ENCODE data around the gene C1orf87.

Gene C1orf87

DNA sequence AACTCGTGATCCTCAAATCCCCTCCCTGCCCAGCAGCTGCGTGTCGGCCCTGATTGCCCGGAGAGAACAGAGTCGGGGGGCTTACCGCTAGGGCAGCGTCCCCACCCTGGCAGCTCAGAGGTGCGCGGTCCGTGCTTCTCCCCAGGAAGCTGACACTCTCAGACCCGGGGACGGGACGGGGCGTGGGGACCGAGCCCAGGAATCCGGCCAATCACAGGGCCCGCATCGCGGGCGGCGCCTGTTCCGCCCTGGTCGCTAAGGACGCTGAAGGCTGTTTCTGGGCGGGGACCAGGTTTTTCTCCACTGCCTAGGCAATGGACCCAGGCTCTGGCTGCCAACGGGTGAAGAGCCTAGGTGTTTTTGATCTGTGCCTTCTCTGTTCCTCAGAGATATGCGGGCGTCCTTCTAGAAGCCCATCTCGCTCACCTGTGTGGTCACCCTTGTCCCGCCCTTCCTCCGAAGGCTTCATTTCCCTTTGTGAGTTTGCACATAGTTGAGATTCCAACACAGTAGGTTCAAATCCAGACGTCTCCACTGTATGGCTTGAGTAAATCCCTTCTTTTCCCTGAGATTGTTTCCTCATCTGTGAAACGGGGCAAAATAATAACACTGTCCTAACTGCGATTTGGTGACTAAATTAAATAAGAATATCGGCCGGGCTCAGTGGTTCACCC lies at the start of gene C1orf87:
C1orf87 (minus strand) TSS at position 166 of the 674 bp plus-strand sequence. CDS start 1,127 bp downstream, outside the sequence.
- DNase-seq, result no peak

DNA sequence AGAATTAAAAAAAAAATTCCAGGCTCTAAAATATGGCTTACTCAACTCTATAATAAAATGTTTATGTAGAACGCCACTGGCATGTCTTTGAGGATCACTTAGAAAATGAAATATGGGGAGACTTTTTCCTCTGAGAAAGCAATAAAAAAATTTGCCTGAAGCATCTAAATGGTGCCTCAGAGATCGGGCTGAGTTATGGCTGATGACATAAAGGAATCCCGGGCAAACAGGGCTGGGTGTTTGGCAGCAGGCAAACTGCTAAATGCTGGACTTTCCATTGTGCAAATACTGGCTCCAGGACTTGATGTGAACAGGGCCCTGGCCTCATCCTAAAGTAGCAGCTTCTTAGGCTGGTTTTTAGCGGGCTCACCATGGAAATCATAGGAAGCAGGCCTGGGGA lies 44.5 kb upstream of the C1orf87 start:
- no peak for DNase-seq

DNA sequence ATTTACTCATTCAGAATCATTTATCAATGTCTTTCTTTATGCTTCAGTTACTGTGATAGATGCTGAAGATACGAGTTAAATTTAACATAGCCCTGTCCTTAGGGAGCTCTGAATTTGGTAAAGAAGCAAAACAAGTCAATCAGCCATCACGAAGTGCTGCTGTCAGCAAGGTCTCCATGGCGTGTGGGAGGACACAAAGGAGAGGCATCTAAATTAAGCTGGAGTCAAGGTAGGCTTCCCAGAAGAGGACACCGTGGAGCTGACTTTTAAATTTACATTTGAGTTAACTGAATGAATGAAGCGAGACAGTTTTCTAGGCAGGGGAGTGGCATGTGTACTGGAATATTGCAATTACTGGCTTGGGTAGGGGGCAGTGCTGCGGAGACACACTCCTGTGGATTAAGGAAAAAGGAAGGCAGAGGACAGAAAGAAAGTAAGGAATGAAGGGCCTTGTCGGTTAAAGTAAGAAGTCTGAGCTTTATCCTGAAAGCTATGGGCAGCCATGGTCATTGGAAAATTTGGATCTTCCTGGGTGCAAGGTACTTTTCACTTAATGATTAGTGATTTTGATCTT lies 41.3 kb upstream of the C1orf87 start:
- no peak for DNase-seq

DNA sequence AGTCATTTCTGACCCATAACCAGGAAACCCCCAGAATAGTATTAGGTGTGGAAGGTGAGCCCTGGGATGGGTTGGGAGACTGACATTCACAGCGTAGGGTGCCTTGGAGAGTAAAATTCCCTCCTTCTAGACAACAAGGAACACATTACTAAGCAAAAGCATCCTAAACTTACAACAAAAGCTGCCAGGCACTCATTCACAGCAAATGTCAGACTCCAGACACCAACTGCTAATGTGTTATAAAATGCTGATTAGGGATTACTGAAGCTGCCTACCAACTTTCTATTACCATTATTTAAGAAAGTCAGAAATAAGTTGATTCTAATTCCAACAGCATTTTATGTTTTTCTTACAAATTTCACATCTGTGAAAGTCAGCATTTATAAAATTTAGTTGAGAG lies 40.0 kb upstream of the C1orf87 start:
- DNase-seq, result no peak

DNA sequence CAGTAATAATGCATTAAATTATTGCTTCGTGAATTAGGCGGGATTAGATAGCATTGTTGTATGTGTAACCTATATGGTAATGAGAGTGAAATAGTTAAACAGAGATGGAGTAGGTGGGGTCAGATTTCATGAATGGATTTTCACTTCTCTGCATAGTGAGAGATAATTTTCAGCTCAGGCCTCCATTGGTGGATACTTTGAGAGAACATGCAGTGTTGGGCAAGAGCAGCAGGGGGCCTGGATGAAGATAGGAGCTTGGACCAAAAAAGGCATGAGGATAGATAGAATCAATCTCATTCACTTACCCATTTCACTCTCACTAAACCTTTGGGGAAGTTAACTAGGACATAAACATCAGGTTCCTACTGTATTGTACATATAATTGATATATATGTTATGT lies 39.5 kb upstream of the C1orf87 start:
- no peak for DNase-seq

DNA sequence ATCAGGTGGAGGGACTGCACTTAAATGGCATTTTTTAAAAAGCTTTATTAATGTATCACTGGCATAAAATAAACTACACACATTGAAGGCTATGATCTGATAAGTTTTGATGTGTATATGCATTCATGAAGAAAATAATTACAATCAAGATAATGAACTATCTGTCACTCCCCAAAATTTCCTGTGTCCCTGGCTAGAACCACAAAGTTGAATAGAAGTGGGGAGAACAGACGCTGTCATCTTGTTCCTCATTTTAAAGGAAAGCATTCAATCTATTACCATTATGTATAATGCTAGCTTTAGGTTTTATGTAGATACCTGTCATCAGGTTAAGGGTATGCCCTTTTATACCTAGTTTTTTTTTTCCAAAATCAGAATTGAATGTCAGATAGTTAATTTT lies 38.1 kb upstream of the C1orf87 start:
- DNase-seq, result no peak

GRCh38 chr1:60111118-60111517 lies 37.5 kb upstream of the C1orf87 start:
- no peak for DNase-seq

- DNase-seq, result no peak
These were observed 34.6 kb upstream of the C1orf87 start for GRCh38 chr1:60108196-60108595.

GRCh38 chr1:60103186-60103585 lies 29.6 kb upstream of the C1orf87 start:
- DNase-seq, result no peak

GRCh38 chr1:60102267-60103061 lies 28.9 kb upstream of the C1orf87 start:
- DNase-seq, result no peak

DNA sequence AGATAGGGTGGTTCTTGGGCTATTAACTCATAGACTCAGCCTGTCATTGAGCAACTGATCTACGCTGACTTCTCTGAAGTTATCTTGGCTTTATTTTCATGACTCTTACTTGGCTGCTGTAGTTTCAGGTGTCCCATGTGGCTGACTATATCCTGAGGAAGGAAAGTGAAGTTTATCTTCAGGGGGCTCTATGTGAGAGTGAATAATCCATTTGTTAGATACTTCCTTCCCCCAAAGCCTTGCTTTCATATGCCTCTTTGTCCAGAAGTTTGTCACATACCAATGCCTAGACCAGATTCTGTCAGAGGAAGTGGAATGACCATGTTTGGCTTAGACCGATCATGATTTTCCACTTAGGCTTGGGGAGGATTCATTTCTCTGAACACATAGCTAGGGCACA lies 27.9 kb upstream of the C1orf87 start:
- DNase-seq, result no peak

DNA sequence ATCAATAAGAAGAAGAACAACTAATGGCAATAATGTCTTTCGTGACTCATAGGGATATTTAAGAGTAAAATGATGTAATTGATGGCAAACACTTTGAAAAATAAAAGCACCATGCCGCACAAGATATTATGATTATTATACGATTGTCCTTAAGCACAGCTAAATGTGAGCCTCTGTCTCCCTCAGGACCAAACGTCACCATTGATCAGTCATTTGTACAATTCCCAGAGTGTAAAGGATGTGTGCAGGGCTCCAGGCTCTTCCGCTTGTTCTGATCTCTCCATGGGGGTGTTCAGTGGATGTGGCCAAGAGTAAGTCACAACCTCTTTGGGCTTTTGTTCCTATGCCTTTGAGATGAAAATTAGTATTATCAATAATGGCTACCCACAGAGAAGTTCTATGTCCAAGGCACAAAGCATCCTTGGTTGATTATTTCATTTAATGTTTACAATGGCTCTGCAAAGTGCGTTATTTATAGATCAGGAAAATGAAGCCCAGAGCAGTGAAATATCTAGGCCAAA lies 17.7 kb upstream of the C1orf87 start:
- DNase-seq, result no peak

GRCh38 chr1:60090655-60091054 lies 17.1 kb upstream of the C1orf87 start:
- no peak for DNase-seq

- DNase-seq, result no peak
These were observed 15.1 kb upstream of the C1orf87 start for GRCh38 chr1:60088620-60089155.

DNA sequence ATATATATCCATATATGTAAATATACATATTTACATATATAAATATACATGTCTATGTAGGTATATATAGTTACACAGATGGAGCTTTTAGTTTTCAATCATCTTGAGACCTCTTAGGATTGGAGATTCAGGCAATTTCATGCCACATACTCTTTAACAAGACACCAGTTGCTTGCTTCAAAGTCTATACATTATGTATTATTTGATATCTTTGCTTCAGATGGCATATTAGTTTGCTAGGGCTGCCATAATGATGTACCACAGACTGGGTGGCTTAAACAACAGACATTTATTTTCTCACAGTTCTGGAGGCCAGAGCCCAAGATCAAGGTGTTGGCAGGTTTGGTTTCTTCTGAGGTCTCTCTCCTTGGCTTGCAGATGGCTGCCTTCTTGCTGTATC lies 14.1 kb upstream of the C1orf87 start:
- no peak for DNase-seq

- no peak for DNase-seq
These were observed 4.6 kb upstream of the C1orf87 start for GRCh38 chr1:60078182-60078581.

GRCh38 chr1:60071296-60071695 lies 2.3 kb downstream of the C1orf87 start:
- DNase-seq, result no peak

DNA sequence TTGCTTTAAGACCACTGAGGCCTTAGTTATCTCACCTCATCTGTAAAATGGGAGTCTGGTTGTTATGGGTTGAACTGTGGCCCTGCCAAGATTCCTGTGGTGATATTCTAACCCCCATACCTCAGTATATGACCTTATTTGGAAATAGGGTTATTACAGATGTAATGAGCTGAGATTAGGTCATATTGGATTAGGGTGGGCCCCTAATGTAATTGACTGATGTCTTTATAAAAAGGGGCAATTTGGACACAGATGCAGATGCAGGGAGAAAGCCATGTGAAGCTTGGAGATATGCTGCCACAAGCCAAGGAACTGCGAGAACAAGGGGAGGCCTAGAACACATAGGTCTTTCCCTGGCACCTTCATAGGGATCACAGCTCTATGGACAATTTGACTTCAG lies 3.9 kb downstream of the C1orf87 start:
- DNase-seq, result no peak

DNA sequence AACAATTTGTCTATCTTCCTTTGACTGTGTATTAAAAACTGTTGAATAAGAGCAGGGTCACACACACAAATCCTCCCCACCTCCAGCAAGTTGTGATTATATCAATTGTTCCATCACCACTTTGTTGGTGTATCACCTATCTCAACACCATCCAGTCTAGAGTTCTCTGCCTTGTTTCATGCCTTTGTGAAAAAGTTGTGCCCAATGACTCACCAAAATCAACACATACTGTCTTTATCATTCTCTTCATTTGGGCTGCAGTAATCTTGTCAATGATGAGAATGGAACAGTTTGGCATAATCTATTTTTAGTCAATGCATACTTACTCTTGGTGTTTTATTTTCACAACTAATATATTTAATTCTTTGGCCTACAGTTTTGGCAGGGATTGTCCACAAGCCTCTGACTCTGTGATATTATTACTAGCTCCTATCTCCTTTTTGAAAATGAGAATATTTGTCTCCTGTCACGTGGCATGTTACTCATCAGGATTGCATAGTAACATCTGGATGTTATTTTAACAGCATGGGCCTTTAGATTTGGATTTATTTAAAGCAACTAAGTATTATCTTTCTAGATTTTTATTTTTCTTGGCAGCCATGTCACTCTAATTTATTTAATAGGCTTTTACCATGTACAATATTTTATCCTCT lies 5.1 kb downstream of the C1orf87 start:
- DNase-seq, result no peak

GRCh38 chr1:60066001-60066400 lies 7.6 kb downstream of the C1orf87 start:
- no peak for DNase-seq

GRCh38 chr1:60065199-60065598 lies 8.4 kb downstream of the C1orf87 start:
- DNase-seq, result no peak

DNA sequence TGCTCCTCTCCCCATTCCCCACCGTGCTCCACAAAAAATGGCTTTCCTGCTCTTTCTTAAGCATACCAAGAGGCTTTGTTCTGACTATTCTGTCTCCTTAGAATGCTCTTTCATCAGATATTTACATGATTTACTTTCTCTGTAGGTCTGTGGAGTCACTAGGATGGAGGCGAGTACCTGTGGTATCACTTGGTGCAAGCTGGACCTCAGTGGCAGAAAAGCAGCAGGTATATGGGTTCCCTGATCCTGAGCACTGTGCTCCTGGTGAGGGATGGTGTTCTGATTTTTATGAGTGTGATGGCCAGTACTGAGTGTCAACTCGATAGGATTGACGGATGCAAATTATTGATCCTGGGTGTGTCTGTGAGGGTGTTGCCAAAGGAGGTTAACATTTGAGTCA lies 10.0 kb downstream of the C1orf87 start:
- no peak for DNase-seq

- DNase-seq, result no peak
These were observed 14.1 kb downstream of the C1orf87 start for GRCh38 chr1:60059468-60059867.
